Colonic mucosa (tissue), 4 donors: Measurements from ENCODE around the gene GRM7. TPM values are rescaled to one million over a fixed set of nuclear protein-coding genes. Genes with fewer than 3 reads are reported as not detected.
A peak's percentile ranks its signal among the peaks of the same experiment; 100 is the strongest.

Experiments
- DNase-seq: peaks from one replicate; pipeline ENCODE4 v3.0.0-alpha.2; 2020
- H3K27ac ChIP-seq: fragments of 200-600 bp; one replicate; pipeline ENCODE4 v1.8.0; 2021
- H3K27me3 ChIP-seq: fragments of 200-600 bp; one replicate; pipeline ENCODE4 v1.8.0; 2021
- H3K36me3 ChIP-seq: fragments of 200-600 bp; one replicate; pipeline ENCODE4 v1.8.0; 2021
- H3K4me1 ChIP-seq: fragments of 200-600 bp; one replicate; pipeline ENCODE4 v1.8.0; 2021; ENCODE audit warnings: mild to moderate bottlenecking
- H3K4me3 ChIP-seq: fragments of 200-600 bp; one replicate; pipeline ENCODE4 v1.8.0; 2021
- H3K9ac ChIP-seq, 2 donors: one replicate each; pipeline ENCODE4 v1.7.0; 2013; ENCODE audit warnings: control low read depth in 2 of 2, low read depth in 2 of 2, low read length in 2 of 2
- H3K9me3 ChIP-seq: fragments of 200-600 bp; one replicate; pipeline ENCODE4 v1.8.0; 2021
- CTCF ChIP-seq: fragments of 200-600 bp; IDR thresholded peaks from one replicate; pipeline ENCODE4 v1.8.0; 2022; ENCODE audit warnings: antibody characterized with exemption, mild to moderate bottlenecking
- intact Hi-C: fragments of 100-400 bp; cut with DNase I; formaldehyde crosslinking; loops from one replicate; pipeline ENCODE4 v1.14.1; 2022
- total RNA-seq, 2 donors: library from RNA; stranded (reverse); fragmentation: NEBNext Ultra II Directional in 1 of 2; extraction: Animal tissue kit (Norgen Biotek cat#: 25700) in 1 of 2; gene quantifications; one replicate each; pipeline ENCODE4 v1.2.1, GENCODE V29; 2021
- donor health status: healthy.
- donor health status: DM: no; HTN: no; CAD: no.
- donor health status: DM: no; HTN: no; CAD: no.

The GRM7 gene
- total RNA-seq, 2 donors from 2014 or later: 0.15 to 0.66 TPM

- H3K36me3 ChIP-seq: no peaks in the 10 kb centered on the region
- no peaks in the 10 kb centered on the region for H3K9me3 ChIP-seq
- no peak overlapping the region for H3K9ac ChIP-seq
Observed at GRCh38 chr3:7621046-7621630, 760.2 kb downstream of the GRM7 start.

GRCh38 chr3:7621651-7622050, 760.7 kb downstream of the GRM7 start:
- intact Hi-C loops: no loop called here
- Histone ChIP-seq H3K36me3 (no peaks in the 10 kb centered on the region), H3K9ac (no peak overlapping the region), H3K4me3 (no peak overlapping the region), H3K4me1 (no peaks in the 10 kb centered on the region), H3K27me3 (no peaks in the 10 kb centered on the region), H3K9me3 (no peaks in the 10 kb centered on the region), H3K27ac (no peak overlapping the region)
- DNase-seq: no peak
- TF ChIP-seq CTCF: no peak

More at GRCh38 chr3:7621046-7621630, 760.2 kb downstream of the GRM7 start:
- TF ChIP-seq CTCF: no peak
- Histone ChIP-seq H3K27ac (no peak overlapping the region), H3K4me1 (no peaks in the 10 kb centered on the region), H3K4me3 (no peak overlapping the region), H3K27me3 (no peaks in the 10 kb centered on the region)
- intact Hi-C loops: no loop called here
- DNase-seq: no peak

- H3K4me3 ChIP-seq: no peak overlapping the region
- H3K27ac ChIP-seq: no peak overlapping the region
- no peaks in the 10 kb centered on the region for H3K36me3 ChIP-seq
- no peaks in the 10 kb centered on the region for H3K27me3 ChIP-seq
- no peak for DNase-seq
- no peak for TF ChIP-seq CTCF
- H3K9me3 ChIP-seq: no peaks in the 10 kb centered on the region
- intact Hi-C loops: no loop called here
- H3K4me1 ChIP-seq: no peaks in the 10 kb centered on the region
- H3K9ac ChIP-seq: no peak overlapping the region
Observed at GRCh38 chr3:7625021-7625420, 764.1 kb downstream of the GRM7 start.

- H3K4me1 ChIP-seq: no peaks in the 10 kb centered on the region
- H3K9ac ChIP-seq: no peak overlapping the region
- H3K36me3 ChIP-seq: no peaks in the 10 kb centered on the region
- H3K27me3 ChIP-seq: no peaks in the 10 kb centered on the region
- no peaks in the 10 kb centered on the region for H3K9me3 ChIP-seq
- DNase-seq: no peak
- no peak overlapping the region for H3K4me3 ChIP-seq
- no peak for TF ChIP-seq CTCF
- no peak overlapping the region for H3K27ac ChIP-seq
- intact Hi-C loops: no loop called here
Observed at GRCh38 chr3:7630351-7630911, 769.5 kb downstream of the GRM7 start.

- H3K27me3 ChIP-seq: no peaks in the 10 kb centered on the region
- H3K4me3 ChIP-seq: no peak overlapping the region
- H3K9me3 ChIP-seq: no peaks in the 10 kb centered on the region
- no peak overlapping the region for H3K9ac ChIP-seq
- H3K36me3 ChIP-seq: no peaks in the 10 kb centered on the region
- TF ChIP-seq CTCF: no peak
- no peak overlapping the region for H3K27ac ChIP-seq
- DNase-seq: peak; percentile 19
- intact Hi-C loops: no loop called here
- no peaks in the 10 kb centered on the region for H3K4me1 ChIP-seq
Observed at GRCh38 chr3:7630925-7631324, 770.0 kb downstream of the GRM7 start.
